GM23248 (cell line): ENCODE data around the gene ASTN1.

Experiments
- EZH2 ChIP-seq: fragments of 200-600 bp; sonication (generic); IDR thresholded peaks from 2 replicates; pipeline ENCODE4 v1.6.1; 2018; ENCODE audit warnings: antibody characterized with exemption, mild to moderate bottlenecking; ENCODE audit not compliant: insufficient read depth, poor library complexity, severe bottlenecking
- EZH2phosphoT487 ChIP-seq: fragments of 200-600 bp; sonication (generic); IDR thresholded peaks from 2 replicates; pipeline ENCODE4 v1.6.1; 2018; ENCODE audit warnings: antibody characterized with exemption, moderate library complexity, mild to moderate bottlenecking, low read depth; ENCODE audit not compliant: insufficient read depth

- no peak for TF ChIP-seq EZH2phosphoT487
- TF ChIP-seq EZH2, result no peak
Observed at GRCh38 chr1:177063648-177064047, 100.9 kb downstream of the ASTN1 start.
